LoVo (cell line): ENCODE results near the gene PDZK1.
"Not testable (repeated sequence)": the region's sequence is repeated elsewhere in the genome, so short reads cannot be mapped to it uniquely, and the experiment has no call there.

ENCODE experiments used
- DNase-seq: peaks from one replicate; pipeline ENCODE4 v3.0.0-alpha.2; 2016; ENCODE audit warnings: low spot score

Gene PDZK1

GRCh38 chr1:145656245-145656943, 50.8 kb downstream of the PDZK1 start:
- not testable (repeated sequence) for DNase-seq

- not testable (repeated sequence) for DNase-seq
Measured at GRCh38 chr1:145643990-145644389, 63.2 kb downstream of the PDZK1 start.

- not testable (repeated sequence) for DNase-seq
Measured at GRCh38 chr1:145641886-145642285, 65.3 kb downstream of the PDZK1 start.

- DNase-seq = not testable (repeated sequence)
Measured at GRCh38 chr1:145636237-145636636, 70.9 kb downstream of the PDZK1 start.

GRCh38 chr1:145622177-145622576, 85.0 kb downstream of the PDZK1 start:
- DNase-seq = not testable (repeated sequence)
